Activated CD8-positive, alpha-beta T cell treated with anti-CD3 and anti-CD28 coated beads, Interleukin-2, amount 10 ng/mL, durations not matched to agents 7 days and 5 days (primary cell): ENCODE results near the gene RHBDL2. TPM values are rescaled to one million over a fixed set of nuclear protein-coding genes. Genes with fewer than 3 reads are reported as not detected.

Experiments used
- ATAC-seq: fragments of 150-1000 bp; cut with Tn5 transposase; one replicate; pipeline ENCODE4 v1.10.0; 2021; ENCODE audit warnings: moderate library complexity
- CTCF ChIA-PET: fragments of 350-600 bp; sonication (Branson Sonifier 250); formaldehyde crosslinking; loops from one replicate; lab custom pipeline; 2021; ENCODE audit warnings: antibody characterized with exemption; lab: Charles Lee
- POLR2A ChIA-PET: fragments of 350-600 bp; sonication (Branson Sonifier 250); formaldehyde crosslinking; loops from one replicate; lab custom pipeline; 2021; ENCODE audit warnings: antibody characterized with exemption; lab: Charles Lee
- DNase-seq: peaks from one replicate; pipeline ENCODE4 v3.0.0-alpha.2; 2020
- H3K27ac Mint-ChIP-seq: one replicate; pipeline ENCODE4 v1.8.0; 2021; ENCODE audit warnings: mild to moderate bottlenecking, mixed read lengths
- H3K27me3 Mint-ChIP-seq: one replicate; pipeline ENCODE4 v1.8.0; 2021; ENCODE audit warnings: low read depth, mixed read lengths
- H3K36me3 Mint-ChIP-seq: one replicate; pipeline ENCODE4 v1.8.0; 2021; ENCODE audit warnings: low read depth, mixed read lengths
- H3K4me1 Mint-ChIP-seq: one replicate; pipeline ENCODE4 v1.8.0; 2021; ENCODE audit warnings: low read depth, mixed read lengths
- H3K4me3 Mint-ChIP-seq: one replicate; pipeline ENCODE4 v1.8.0; 2021; ENCODE audit warnings: mild to moderate bottlenecking, mixed read lengths
- H3K9me3 Mint-ChIP-seq: one replicate; pipeline ENCODE4 v1.8.0; 2022; ENCODE audit warnings: mixed read lengths; ENCODE audit not compliant: insufficient read depth
- total RNA-seq, 2 experiments: library from RNA; stranded (reverse); gene quantifications; one replicate each; pipeline ENCODE4 v1.2.3, GENCODE V29; 2021

Gene RHBDL2
- total RNA-seq, 2 experiments from 2014 or later: not detected

- DNase-seq (peak; percentile 54), ATAC-seq (peak; percentile 20)
- H3K27ac Mint-ChIP-seq: peak overlapping the region; percentile 87
- H3K27me3 Mint-ChIP-seq: no peaks in the 10 kb centered on the region
- H3K9me3 Mint-ChIP-seq: no peaks in the 10 kb centered on the region
- CTCF ChIA-PET: interaction anchor here (1.0 to 2.0 kb wide), 6 partner anchors 12 to 734 kb away, joined by 3 to 6 read pairs (median 4); no protein-coding TSS in a partner anchor
- peaks cover 34% of the 10 kb centered on the region for H3K4me1 Mint-ChIP-seq
- POLR2A ChIA-PET: interaction anchor here (1.1 to 2.0 kb wide), 2 partner anchors 13 to 15 kb away, joined by 3 to 10 read pairs; partner anchors contain the start of gene RRAGC
- peak overlapping the region; percentile 95 for H3K4me3 Mint-ChIP-seq
- H3K36me3 Mint-ChIP-seq: peaks cover 14% of the 10 kb centered on the region
Observed at GRCh38 chr1:38872401-38873026, 69.1 kb downstream of the RHBDL2 start.

GRCh38 chr1:38870996-38871395 lies 70.6 kb downstream of the RHBDL2 start:
- Mint-ChIP-seq H3K36me3 (peaks cover 19% of the 10 kb centered on the region), H3K27ac (no peak overlapping the region), H3K9me3 (no peaks in the 10 kb centered on the region), H3K4me1 (peaks cover 34% of the 10 kb centered on the region), H3K4me3 (no peak overlapping the region), H3K27me3 (no peaks in the 10 kb centered on the region)
- CTCF ChIA-PET: interaction anchor here (2.0 kb wide), 1 partner anchor 36 kb away, joined by 5 read pairs; no protein-coding TSS in a partner anchor
- POLR2A ChIA-PET: interaction anchor here (2.0 kb wide), 1 partner anchor 11 kb away, joined by 10 read pairs; the partner anchor contains the start of gene RRAGC
- no peak for DNase-seq
- no peak for ATAC-seq

- Mint-ChIP-seq H3K36me3 (peaks cover 26% of the 10 kb centered on the region), H3K4me1 (peaks cover 17% of the 10 kb centered on the region)
Observed at GRCh38 chr1:38867208-38867607, 74.4 kb downstream of the RHBDL2 start.

GRCh38 chr1:38865112-38865715 lies 76.4 kb downstream of the RHBDL2 start:
- H3K9me3 Mint-ChIP-seq: no peaks in the 10 kb centered on the region
- DNase-seq (no peak), ATAC-seq (no peak)
- ChIA-PET POLR2A (no interaction called here), CTCF (no interaction called here)
- peaks cover 28% of the 10 kb centered on the region for H3K36me3 Mint-ChIP-seq
- no peak overlapping the region for H3K27ac Mint-ChIP-seq
- peaks cover 19% of the 10 kb centered on the region for H3K4me1 Mint-ChIP-seq
- H3K4me3 Mint-ChIP-seq: no peak overlapping the region
- no peaks in the 10 kb centered on the region for H3K27me3 Mint-ChIP-seq

More at GRCh38 chr1:38867208-38867607, 74.4 kb downstream of the RHBDL2 start:
- ChIA-PET POLR2A (no interaction called here), CTCF (no interaction called here)
- Mint-ChIP-seq H3K27me3 (no peaks in the 10 kb centered on the region), H3K4me3 (no peak overlapping the region), H3K9me3 (no peaks in the 10 kb centered on the region), H3K27ac (no peak overlapping the region)
- DNase-seq (no peak), ATAC-seq (no peak)

GRCh38 chr1:38860454-38860795 lies 81.2 kb downstream of the RHBDL2 start:
- Mint-ChIP-seq H3K36me3 (peaks cover 27% of the 10 kb centered on the region), H3K4me3 (peak overlapping the region; percentile 96), H3K27me3 (no peaks in the 10 kb centered on the region), H3K4me1 (peaks cover 33% of the 10 kb centered on the region), H3K27ac (peak overlapping the region; percentile 71), H3K9me3 (no peaks in the 10 kb centered on the region)
- ATAC-seq (no peak), DNase-seq (no peak)
- CTCF ChIA-PET: interaction anchor here (1.4 kb wide), 1 partner anchor 12 kb away, joined by 4 read pairs; the partner anchor contains the start of gene MYCBP
- POLR2A ChIA-PET: interaction anchor here (2.2 kb wide), 1 partner anchor 12 kb away, joined by 10 read pairs; the partner anchor contains the start of gene MYCBP

- Mint-ChIP-seq H3K4me1 (peaks cover 33% of the 10 kb centered on the region), H3K4me3 (peak within 1 kb of the TSS; percentile 96), H3K9me3 (no peaks in the 10 kb centered on the region), H3K27me3 (no peaks in the 10 kb centered on the region), H3K36me3 (peaks cover 28% of the 10 kb centered on the region), H3K27ac (peak within 1 kb of the TSS; percentile 71)
- DNase-seq (peak; percentile 99), ATAC-seq (peak; percentile 99)
- ChIA-PET POLR2A (interaction anchor here (0.6 to 2.2 kb wide), 3 partner anchors 11 to 696 kb away, joined by 3 to 10 read pairs (median 4); partner anchors contain the start of gene MYCBP), CTCF (interaction anchor here (1.4 kb wide), 1 partner anchor 13 kb away, joined by 4 read pairs; the partner anchor contains the start of gene MYCBP)
Observed at GRCh38 chr1:38859561-38860453, 81.8 kb downstream of the RHBDL2 start, which contains the start of gene RRAGC. Gene RRAGC (minus strand): TSS chr1:38859772. CDS start chr1:38859646, 126 bp downstream.

- Mint-ChIP-seq H3K27me3 (no peaks in the 10 kb centered on the region), H3K27ac (peak overlapping the region; percentile 67), H3K4me1 (peaks cover 33% of the 10 kb centered on the region), H3K4me3 (peak overlapping the region; percentile 96), H3K9me3 (no peaks in the 10 kb centered on the region), H3K36me3 (peaks cover 30% of the 10 kb centered on the region)
- ATAC-seq (peak; percentile 32), DNase-seq (peak; percentile 56)
- CTCF ChIA-PET: no interaction called here
- POLR2A ChIA-PET: interaction anchor here (0.6 to 2.2 kb wide), 3 partner anchors 10 to 697 kb away, joined by 3 to 10 read pairs (median 4); partner anchors contain the start of gene MYCBP
Observed at GRCh38 chr1:38858833-38859560, 82.6 kb downstream of the RHBDL2 start.

- Mint-ChIP-seq H3K36me3 (peaks cover 33% of the 10 kb centered on the region), H3K4me3 (no peak overlapping the region), H3K9me3 (no peaks in the 10 kb centered on the region), H3K27me3 (no peaks in the 10 kb centered on the region), H3K27ac (no peak overlapping the region), H3K4me1 (peaks cover 8% of the 10 kb centered on the region)
- DNase-seq (no peak), ATAC-seq (no peak)
- POLR2A ChIA-PET: no interaction called here
- CTCF ChIA-PET: interaction anchor here (1.0 kb wide), 1 partner anchor 239 kb away, joined by 3 read pairs; no protein-coding TSS in a partner anchor
Observed at GRCh38 chr1:38852780-38853179, 88.8 kb downstream of the RHBDL2 start.

GRCh38 chr1:38848071-38848470 lies 93.6 kb downstream of the RHBDL2 start:
- Mint-ChIP-seq H3K4me1 (no peaks in the 10 kb centered on the region), H3K4me3 (no peak overlapping the region), H3K36me3 (peaks cover 37% of the 10 kb centered on the region), H3K27me3 (no peaks in the 10 kb centered on the region), H3K27ac (no peak overlapping the region), H3K9me3 (no peaks in the 10 kb centered on the region)
- ChIA-PET POLR2A (no interaction called here), CTCF (interaction anchor here (2.5 kb wide), 1 partner anchor 13 kb away, joined by 7 read pairs; no protein-coding TSS in a partner anchor)
- DNase-seq (no peak), ATAC-seq (no peak)

- no peak for ATAC-seq
- no peak overlapping the region for H3K27ac Mint-ChIP-seq
- no peak for DNase-seq
- no peak overlapping the region for H3K4me3 Mint-ChIP-seq
- no peaks in the 10 kb centered on the region for H3K4me1 Mint-ChIP-seq
- H3K27me3 Mint-ChIP-seq: no peaks in the 10 kb centered on the region
- ChIA-PET POLR2A (no interaction called here), CTCF (interaction anchor here (0.6 to 3.2 kb wide), 7 partner anchors 9 to 253 kb away, joined by 3 to 21 read pairs (median 3); no protein-coding TSS in a partner anchor)
- H3K9me3 Mint-ChIP-seq: no peaks in the 10 kb centered on the region
- H3K36me3 Mint-ChIP-seq: peaks cover 31% of the 10 kb centered on the region
Observed at GRCh38 chr1:38846210-38846609, 95.4 kb downstream of the RHBDL2 start.
